Neural cell (in vitro differentiated cells): ENCODE data around the gene GNB1. TPM values are rescaled to one million over a fixed set of nuclear protein-coding genes. Genes with fewer than 3 reads are reported as not detected.

Source experiments
- H2AFZ ChIP-seq: fragments of 200-600, 300-800 bp; sonication (generic), shearing (Covaris generic); 2 replicates; pipeline ENCODE4 v1.6.0; 2014; ENCODE audit warnings: low read depth, mild to moderate bottlenecking, antibody characterized with exemption, low read length, moderate library complexity
- H3F3A ChIP-seq: fragments of 200-600 bp; shearing (Covaris generic); 2 replicates; pipeline ENCODE4 v1.6.1; 2016; ENCODE audit warnings: mild to moderate bottlenecking, moderate library complexity, mixed read lengths, antibody characterized with exemption, low read length; ENCODE audit not compliant: insufficient read depth, poor library complexity, severe bottlenecking
- H3K27ac ChIP-seq: fragments of 200-600, 300-800 bp; sonication (generic), shearing (Covaris generic); 2 replicates; pipeline ENCODE4 v1.5.1; 2014; ENCODE audit warnings: mild to moderate bottlenecking, low read length, moderate library complexity
- H3K27me3 ChIP-seq: fragments of 300-800, 200-600 bp; sonication (generic), shearing (Covaris generic); 2 replicates; pipeline ENCODE4 v1.6.0; 2014; ENCODE audit warnings: mild to moderate bottlenecking, low read depth, low read length, moderate library complexity; ENCODE audit not compliant: insufficient read depth
- H3K36me3 ChIP-seq: fragments of 300-800, 200-600 bp; sonication (generic), shearing (Covaris generic); 2 replicates; pipeline ENCODE4 v1.5.1; 2014; ENCODE audit warnings: mild to moderate bottlenecking, antibody characterized with exemption, low read length, moderate library complexity; ENCODE audit not compliant: insufficient read depth
- H3K4me2 ChIP-seq: fragments of 300-800, 200-600 bp; sonication (generic), shearing (Covaris generic); 2 replicates; pipeline ENCODE4 v1.6.0; 2014; ENCODE audit warnings: mild to moderate bottlenecking, low read length
- H3K4me3 ChIP-seq: fragments of 300-800, 200-600 bp; sonication (generic), shearing (Covaris generic); 2 replicates; pipeline ENCODE4 v1.5.1; 2014; ENCODE audit warnings: mild to moderate bottlenecking, low read length, moderate library complexity
- H3K79me2 ChIP-seq: fragments of 200-600 bp; shearing (Covaris generic); replicated peaks from 2 replicates; pipeline ENCODE4 v1.6.0; 2014; ENCODE audit warnings: mild to moderate bottlenecking, low read length, moderate library complexity; ENCODE audit not compliant: insufficient read depth
- H3K9ac ChIP-seq: fragments of 300-800, 200-600 bp; sonication (generic), shearing (Covaris generic); 2 replicates; pipeline ENCODE4 v1.6.1; 2016; ENCODE audit warnings: mild to moderate bottlenecking, low read length, mixed read lengths
- H3K9me2 ChIP-seq: fragments of 200-600 bp; shearing (Covaris generic); 2 replicates; pipeline ENCODE4 v1.6.1; 2016; ENCODE audit warnings: mild to moderate bottlenecking, low read length, mixed read lengths; ENCODE audit not compliant: insufficient read depth
- H3K9me3 ChIP-seq: fragments of 200-600, 300-800 bp; sonication (generic), shearing (Covaris generic); 2 replicates; pipeline ENCODE4 v1.6.1; 2016; ENCODE audit warnings: mild to moderate bottlenecking, mixed run types, low read length, moderate library complexity, mixed read lengths
- H4K20me1 ChIP-seq: fragments of 200-600 bp; shearing (Covaris generic); 2 replicates; pipeline ENCODE4 v1.6.1; 2016; ENCODE audit warnings: mild to moderate bottlenecking, mixed run types; ENCODE audit not compliant: insufficient read depth
- CTCF ChIP-seq: fragments of 450-650 bp; IDR thresholded peaks from 2 replicates; pipeline ENCODE4 v1.5.1; 2014; ENCODE audit warnings: antibody characterized with exemption, mild to moderate bottlenecking, moderate library complexity; ENCODE audit not compliant: poor library complexity, severe bottlenecking
- EP300 ChIP-seq: fragments of 450-650 bp; conservative IDR thresholded peaks from 2 replicates; pipeline ENCODE4 v1.6.1; 2014; ENCODE audit warnings: antibody characterized with exemption, mild to moderate bottlenecking, moderate library complexity; ENCODE audit not compliant: poor library complexity, severe bottlenecking
- EZH2 ChIP-seq: fragments of 200-600, 300-800 bp; shearing (Covaris generic), sonication (generic); IDR thresholded peaks from 2 replicates; pipeline ENCODE4 v1.6.1; 2014; ENCODE audit warnings: antibody characterized with exemption, low read length, borderline replicate concordance, mild to moderate bottlenecking; ENCODE audit not compliant: insufficient read depth, poor library complexity, severe bottlenecking
- MXI1 ChIP-seq: fragments of 450-650 bp; conservative IDR thresholded peaks from 2 replicates; pipeline ENCODE4 v1.6.1; 2014; ENCODE audit warnings: antibody characterized with exemption, mild to moderate bottlenecking; ENCODE audit not compliant: poor library complexity, severe bottlenecking
- POLR2AphosphoS5 ChIP-seq: IDR thresholded peaks from 2 replicates; pipeline ENCODE4 v1.6.1; 2012
- RAD21 ChIP-seq: fragments of 450-650 bp; conservative IDR thresholded peaks from 2 replicates; pipeline ENCODE4 v1.6.1; 2014; ENCODE audit warnings: antibody characterized with exemption, mild to moderate bottlenecking, moderate library complexity
- REST ChIP-seq: IDR thresholded peaks from 2 replicates; pipeline ENCODE4 v1.6.1; 2012; ENCODE audit warnings: borderline replicate concordance
- SMC3 ChIP-seq: fragments of 450-650 bp; conservative IDR thresholded peaks from 2 replicates; pipeline ENCODE4 v1.6.1; 2014; ENCODE audit warnings: antibody characterized with exemption, mild to moderate bottlenecking, moderate library complexity; ENCODE audit not compliant: poor library complexity
- TAF1 ChIP-seq: IDR thresholded peaks from 2 replicates; pipeline ENCODE4 v1.6.1; 2012; ENCODE audit warnings: low read depth
- polyA plus RNA-seq: library from polyadenylated mRNA; depleted of rRNA; stranded (reverse); fragments of >200 nt; gene quantifications from 2 replicates; pipeline ENCODE4 v1.2.3, GENCODE V29; 2014

GNB1 gene
- polyA plus RNA-seq, 1 donor from 2014 or later: 325 TPM

- Histone ChIP-seq H3K79me2 (peaks cover 36% of the 10 kb centered on the region), H3K36me3 (peaks cover 16% of the 10 kb centered on the region), H3K27me3 (no peaks in the 10 kb centered on the region), H3K4me2 (no peak overlapping the region), H3F3A (no peaks in the 10 kb centered on the region), H3K4me3 (no peak overlapping the region), H3K9me2 (no peaks in the 10 kb centered on the region), H4K20me1 (peaks cover 13% of the 10 kb centered on the region), H3K9me3 (no peaks in the 10 kb centered on the region), H2AFZ (no peak overlapping the region), H3K27ac (no peak overlapping the region), H3K9ac (no peak overlapping the region)
- TF ChIP-seq TAF1: no peak
- TF ChIP-seq SMC3: no peak
- TF ChIP-seq MXI1: no peak
- TF ChIP-seq CTCF: no peak
- no peak for TF ChIP-seq POLR2AphosphoS5
- no peak for TF ChIP-seq EP300
- TF ChIP-seq REST: no peak
- no peak for TF ChIP-seq RAD21
- TF ChIP-seq EZH2: no peak
These were observed 73.7 kb downstream of the GNB1 start for GRCh38 chr1:1817221-1817620.

- peaks cover 27% of the 10 kb centered on the region for H3K79me2 ChIP-seq
- H3K9me2 ChIP-seq: no peaks in the 10 kb centered on the region
- peaks cover 10% of the 10 kb centered on the region for H4K20me1 ChIP-seq
- no peak overlapping the region for H3K4me2 ChIP-seq
- no peaks in the 10 kb centered on the region for H3F3A ChIP-seq
- no peak overlapping the region for H3K9ac ChIP-seq
- TF ChIP-seq REST (no peak), EP300 (no peak), RAD21 (no peak), CTCF (no peak), MXI1 (no peak), EZH2 (no peak), POLR2AphosphoS5 (no peak), SMC3 (no peak), TAF1 (no peak)
- H3K4me3 ChIP-seq: no peak overlapping the region
- no peaks in the 10 kb centered on the region for H3K9me3 ChIP-seq
- H3K27ac ChIP-seq: no peak overlapping the region
- no peak overlapping the region for H2AFZ ChIP-seq
- peaks cover 16% of the 10 kb centered on the region for H3K36me3 ChIP-seq
- no peaks in the 10 kb centered on the region for H3K27me3 ChIP-seq
These were observed 75.1 kb downstream of the GNB1 start for GRCh38 chr1:1815606-1816281.
